Iris pigment epithelial cell (primary cell): ENCODE results near the gene CTIF.

Experiments
- DNase-seq: peaks from one replicate; pipeline ENCODE4 v3.0.0-alpha.2; 2011; ENCODE audit warnings: low read depth

The CTIF gene

GRCh38 chr18:48776156-48776555, 237.3 kb downstream of the CTIF start:
- no peak for DNase-seq

GRCh38 chr18:48776641-48777025, 237.8 kb downstream of the CTIF start:
- no peak for DNase-seq

- peak; percentile 48 for DNase-seq
Observed at GRCh38 chr18:48777026-48777743, 238.4 kb downstream of the CTIF start.

GRCh38 chr18:48777744-48778116, 238.9 kb downstream of the CTIF start:
- DNase-seq = no peak

- DNase-seq = no peak
Observed at GRCh38 chr18:48778344-48779011, 239.6 kb downstream of the CTIF start.

GRCh38 chr18:48779462-48779861, 240.6 kb downstream of the CTIF start:
- DNase-seq = no peak

GRCh38 chr18:48780201-48780912, 241.5 kb downstream of the CTIF start:
- no peak for DNase-seq

GRCh38 chr18:48780913-48781162, 242.0 kb downstream of the CTIF start:
- DNase-seq = no peak

- peak; percentile 47 for DNase-seq
Observed at GRCh38 chr18:48781163-48781987, 242.5 kb downstream of the CTIF start.

GRCh38 chr18:48781988-48782363, 243.1 kb downstream of the CTIF start:
- no peak for DNase-seq

- DNase-seq = no peak
Observed at GRCh38 chr18:48782381-48782861, 243.6 kb downstream of the CTIF start.

GRCh38 chr18:48783616-48784520, 245.0 kb downstream of the CTIF start:
- DNase-seq = no peak

- DNase-seq = no peak
Observed at GRCh38 chr18:48784656-48785055, 245.8 kb downstream of the CTIF start.

GRCh38 chr18:48785091-48785614, 246.3 kb downstream of the CTIF start:
- DNase-seq = no peak

GRCh38 chr18:48785736-48786454, 247.1 kb downstream of the CTIF start:
- DNase-seq = no peak

GRCh38 chr18:48786455-48787202, 247.8 kb downstream of the CTIF start:
- DNase-seq = no peak

- peak; percentile 62 for DNase-seq
Observed at GRCh38 chr18:48787203-48788151, 248.6 kb downstream of the CTIF start.

- DNase-seq = no peak
Observed at GRCh38 chr18:48788373-48788772, 249.5 kb downstream of the CTIF start.
